LNCaP clone FGC (cell line): ENCODE measurements around the gene S100A14.

Source experiments
- DNase-seq: peaks from one replicate; pipeline ENCODE4 v3.0.0-alpha.2; 2011; ENCODE audit warnings: low read depth
- H3K4me3 ChIP-seq: 2 replicates; pipeline ENCODE4 v1.5.1; 2011; ENCODE audit warnings: mild to moderate bottlenecking, low read depth, low read length, control low read depth
- CTCF ChIP-seq: IDR thresholded peaks from 2 replicates; pipeline ENCODE4 v1.5.1; 2012; ENCODE audit warnings: mild to moderate bottlenecking; ENCODE audit not compliant: control insufficient read depth, insufficient read depth; ENCODE audit errors: extremely low read depth

S100A14 gene

DNA sequence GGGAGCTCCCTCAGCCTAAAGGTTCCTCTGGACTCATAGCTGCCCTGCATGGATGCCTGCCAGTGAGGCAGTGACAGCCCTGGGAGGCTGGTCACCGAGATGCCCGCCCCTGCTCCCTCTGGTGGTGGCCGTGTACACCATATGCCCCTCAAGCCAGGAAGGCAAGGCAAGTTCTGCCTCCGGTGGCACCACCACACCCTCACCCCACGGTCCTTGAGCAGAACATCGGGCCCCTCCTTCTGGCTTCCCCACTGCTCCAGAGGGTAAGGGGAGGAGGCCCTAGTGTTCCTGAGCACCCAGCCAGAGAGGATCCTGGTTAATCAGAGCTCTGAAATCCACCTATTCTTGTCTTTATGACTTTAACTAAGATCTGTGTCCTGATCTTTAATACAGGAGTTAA is 1.5 kb upstream of the S100A14 start:
- no peak overlapping the region for H3K4me3 ChIP-seq
- TF ChIP-seq CTCF: no peak
- DNase-seq: no peak

DNA sequence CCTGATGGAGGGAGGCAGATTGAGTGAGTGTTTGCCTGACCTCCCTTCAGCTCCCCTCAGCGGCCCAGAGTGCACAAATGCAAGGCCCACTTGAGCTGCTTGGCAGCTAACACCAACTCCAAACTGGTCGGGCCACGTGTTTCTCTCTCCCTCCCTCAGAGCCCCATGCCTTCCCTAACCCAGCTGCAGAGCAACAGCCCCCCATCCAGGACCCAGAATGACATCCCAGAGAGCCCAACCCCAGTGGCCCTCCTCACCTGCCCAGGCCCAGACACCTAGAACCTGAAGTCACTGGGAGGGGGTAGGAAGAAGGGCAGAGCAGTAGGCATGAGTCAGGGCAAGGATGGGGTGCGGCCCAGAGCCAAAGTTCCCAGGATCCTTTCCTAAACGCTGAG is 789 bp upstream of the S100A14 start:
- no peak for DNase-seq
- no peak overlapping the region for H3K4me3 ChIP-seq

GRCh38 chr1:153615406-153615805 is 719 bp downstream of the S100A14 start:
- no peak for TF ChIP-seq CTCF
- H3K4me3 ChIP-seq: no peak overlapping the region
- no peak for DNase-seq

More for the DNA sequence above, 789 bp upstream of the S100A14 start:
- TF ChIP-seq CTCF: no peak

GRCh38 chr1:153614906-153615305 is 1.2 kb downstream of the S100A14 start:
- no peak for TF ChIP-seq CTCF
- no peak overlapping the region for H3K4me3 ChIP-seq
- DNase-seq: no peak

GRCh38 chr1:153614189-153614900 is 1.8 kb downstream of the S100A14 start:
- no peak for DNase-seq
- TF ChIP-seq CTCF: no peak
- no peak overlapping the region for H3K4me3 ChIP-seq

DNA sequence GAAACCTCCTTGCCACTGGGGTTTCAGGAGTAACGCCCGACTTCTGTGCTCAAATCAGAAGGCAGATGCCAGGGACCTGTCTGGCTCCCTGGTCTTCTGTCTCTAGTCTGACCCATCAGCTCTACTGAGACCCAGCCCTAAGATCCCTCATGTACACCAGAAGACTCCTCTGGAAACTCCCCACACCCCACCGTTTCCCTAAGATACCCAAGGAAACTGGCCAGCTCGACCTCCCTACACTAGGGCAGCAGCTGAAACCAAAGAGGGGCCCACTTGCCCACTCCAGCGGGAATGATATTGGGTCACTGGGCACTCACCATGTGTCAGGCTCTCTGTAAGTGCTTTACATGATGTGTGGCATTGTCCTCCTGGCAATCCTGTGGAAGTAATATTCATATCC is 2.7 kb downstream of the S100A14 start:
- no peak for DNase-seq
- no peak overlapping the region for H3K4me3 ChIP-seq
- no peak for TF ChIP-seq CTCF

GRCh38 chr1:153612755-153613331 is 3.3 kb downstream of the S100A14 start, which contains the start of gene S100A16:
Gene S100A16 (minus strand): TSS chr1:153613137. CDS start chr1:153608151, 4,986 bp downstream.
- H3K4me3 ChIP-seq: no peak within 1 kb of the TSS
- TF ChIP-seq CTCF: no peak
- no peak for DNase-seq
